Erythroblast (primary cell): ENCODE results near the gene USP35.

Experiments
- GATA1 ChIP-seq: IDR thresholded peaks from 2 replicates; pipeline ENCODE4 v1.6.1; 2011; ENCODE audit warnings: low read depth, mild to moderate bottlenecking, control low read depth, low read length, moderate library complexity
- POLR2A ChIP-seq: IDR thresholded peaks from 2 replicates; pipeline ENCODE4 v1.6.1; 2011; ENCODE audit warnings: mild to moderate bottlenecking, low read length

GRCh38 chr11:78151804-78152203 lies 36.9 kb upstream of the USP35 start:
- TF ChIP-seq POLR2A (no peak), GATA1 (no peak)
